HepG2 (cell line): ENCODE data around the gene SBNO1. TPM values are rescaled to one million over a fixed set of nuclear protein-coding genes. Genes with fewer than 3 reads are reported as not detected.

ENCODE experiments used
- AGO1 ChIP-seq: fragments of 200-400 bp; formaldehyde crosslinking; IDR thresholded peaks from 2 replicates; pipeline ENCODE4 v1.6.1; 2017; ENCODE audit warnings: mild to moderate bottlenecking, low read depth, low read length, moderate library complexity; ENCODE audit not compliant: poor library complexity, severe bottlenecking
- ATF2 ChIP-seq: sonication (generic); formaldehyde crosslinking; IDR thresholded peaks from 2 replicates; pipeline ENCODE4 v1.4.0; 2020; ENCODE audit warnings: missing genetic modification reagents
- CSRNP2 ChIP-seq: sonication (generic); formaldehyde crosslinking; conservative IDR thresholded peaks from 2 replicates; pipeline ENCODE4 v1.8.0; 2022; ENCODE audit warnings: low read depth, missing genetic modification reagents
- HMGXB4 ChIP-seq, 2 experiments: sonication (generic) in 1 of 2; formaldehyde crosslinking in 1 of 2; IDR thresholded peaks; 2 replicates each; pipeline versions ENCODE4 v1.4.0 to v1.6.1; 2018 to 2020; ENCODE audit warnings: missing genetic modification reagents in 2 of 2, borderline replicate concordance in 1 of 2, low read depth in 1 of 2, mild to moderate bottlenecking in 1 of 2, missing biosample characterization in 1 of 2
- POGZ ChIP-seq: sonication (generic); formaldehyde crosslinking; IDR thresholded peaks from 2 replicates; pipeline ENCODE4 v1.4.0; 2020; ENCODE audit warnings: mild to moderate bottlenecking, missing genetic modification reagents
- PRDM4 ChIP-seq: sonication (generic); formaldehyde crosslinking; IDR thresholded peaks from 2 replicates; pipeline ENCODE4 v1.9.0; 2021; ENCODE audit warnings: missing genetic modification reagents, borderline replicate concordance
- RAD51 ChIP-seq: fragments of 450-650 bp; IDR thresholded peaks from 2 replicates; pipeline ENCODE4 v1.6.1; 2016; ENCODE audit warnings: borderline replicate concordance
- ZNF549 ChIP-seq: sonication (generic); formaldehyde crosslinking; IDR thresholded peaks from 2 replicates; pipeline ENCODE4 v1.5.0; 2020; ENCODE audit warnings: missing genetic modification reagents
- ZNF816 ChIP-seq: sonication (generic); formaldehyde crosslinking; IDR thresholded peaks from 2 replicates; pipeline ENCODE4 v1.8.0; 2022; ENCODE audit warnings: missing genetic modification reagents, mild to moderate bottlenecking, borderline replicate concordance
- ZSCAN29 ChIP-seq: sonication (generic); formaldehyde crosslinking; conservative IDR thresholded peaks from 2 replicates; pipeline ENCODE4 v1.4.0; 2020; ENCODE audit warnings: mild to moderate bottlenecking, missing genetic modification reagents
- polyA plus RNA-seq, 8 experiments: library from polyadenylated mRNA; depleted of rRNA in 3 of 8; stranded (reverse) in 7 of 8; unstranded in 1 of 8; fragments of >200 nt; fragmentation: Illumina TruSeq in 4 of 8; extraction: Trizol in 4 of 8; gene quantifications; 2 replicates each; pipeline versions ENCODE4 v1.2.1 to v1.2.3, GENCODE V29; 2011 to 2016; ENCODE audit warnings: low read depth in 4 of 8, missing spikeins in 1 of 8, mixed read lengths in 1 of 8; ENCODE audit not compliant: insufficient read depth in 1 of 8
- total RNA-seq, 5 experiments: library from RNA; depleted of rRNA; stranded (reverse); fragments of >200 nt; fragmentation: Illumina TruSeq; extraction: Trizol; gene quantifications; 2 replicates each; pipeline ENCODE4 v1.2.3, GENCODE V29; 2016; ENCODE audit warnings: low read depth in 1 of 5

The SBNO1 gene
- total and polyA plus RNA-seq, 2 of the 13 experiments (the other 11 are each of a cell fraction or from before 2014, with no cell fraction given): 10.9 to 40.2 TPM

GRCh38 chr12:123358035-123358434 is 6.6 kb downstream of the SBNO1 start (continued):
- TF ChIP-seq ATF2 (CRISPR knock-in tag) (no peak), ZSCAN29 (CRISPR knock-in tag) (no peak), POGZ (no peak), HMGXB4 (CRISPR knock-in tag; IDR thresholded peaks at IDR 0.05; ENCODE audit: borderline replicate concordance in 1 of 2, low read depth in 1 of 2) (no peak), PRDM4 (CRISPR knock-in tag) (no peak), RAD51 (no peak), AGO1 (no peak), CSRNP2 (CRISPR knock-in tag) (no peak), ZNF816 (CRISPR knock-in tag) (no peak), ZNF549 (CRISPR knock-in tag) (no peak)
